ENCODE measurements around the gene CTSC. TPM values are rescaled to one million over a fixed set of nuclear protein-coding genes. Genes with fewer than 3 reads are reported as not detected.
"Not testable (repeated sequence)": the region's sequence is repeated elsewhere in the genome, so short reads cannot be mapped to it uniquely, and the experiment has no call there.

Gene CTSC
- total RNA-seq, 1 donor from 2014 or later: 82.4 TPM

- Mint-ChIP-seq H3K9me3 (no peaks in the 10 kb centered on the region), H3K4me1 (ENCODE audit: low read depth) (peaks cover 78% of the 10 kb centered on the region), H3K27ac (peak overlapping the region; percentile 78), H3K4me3 (ENCODE audit: low read depth) (peak overlapping the region; percentile 59), H3K36me3 (ENCODE audit: low read depth) (peaks cover 91% of the 10 kb centered on the region), H3K27me3 (ENCODE audit: low read depth) (no peaks in the 10 kb centered on the region)
- intact Hi-C loops (cut with micrococcal nuclease): loop anchor here (2.0 kb wide), 1 partner anchor 14 kb away; no protein-coding TSS in a partner anchor
- DNase-seq (ENCODE audit: low spot score): no peak
Measured at GRCh38 chr11:88324562-88325345, 12.8 kb downstream of the CTSC start.

GRCh38 chr11:88322881-88323280 lies 14.7 kb downstream of the CTSC start:
- H3K27me3 Mint-ChIP-seq (ENCODE audit: low read depth); intact Hi-C loops (cut with micrococcal nuclease); H3K27ac Mint-ChIP-seq; H3K9me3 Mint-ChIP-seq; DNase-seq (ENCODE audit: low spot score); H3K4me3 Mint-ChIP-seq (ENCODE audit: low read depth): not testable (repeated sequence)
- peaks cover 76% of the 10 kb centered on the region for H3K36me3 Mint-ChIP-seq (ENCODE audit: low read depth)
- peaks cover 64% of the 10 kb centered on the region for H3K4me1 Mint-ChIP-seq (ENCODE audit: low read depth)

- Mint-ChIP-seq H3K36me3 (ENCODE audit: low read depth) (peaks cover 67% of the 10 kb centered on the region), H3K4me1 (ENCODE audit: low read depth) (peaks cover 53% of the 10 kb centered on the region)
Measured at GRCh38 chr11:88321412-88321811, 16.1 kb downstream of the CTSC start.

GRCh38 chr11:88320149-88320559 lies 17.4 kb downstream of the CTSC start:
- Mint-ChIP-seq H3K27ac (peak overlapping the region; percentile 49), H3K27me3 (ENCODE audit: low read depth) (no peaks in the 10 kb centered on the region), H3K9me3 (no peaks in the 10 kb centered on the region), H3K36me3 (ENCODE audit: low read depth) (peaks cover 63% of the 10 kb centered on the region), H3K4me3 (ENCODE audit: low read depth) (no peak overlapping the region), H3K4me1 (ENCODE audit: low read depth) (peaks cover 45% of the 10 kb centered on the region)
- DNase-seq (ENCODE audit: low spot score): no peak
- intact Hi-C loops (cut with micrococcal nuclease): no loop called here

More at GRCh38 chr11:88321412-88321811, 16.1 kb downstream of the CTSC start:
- H3K9me3 Mint-ChIP-seq; intact Hi-C loops (cut with micrococcal nuclease); H3K4me3 Mint-ChIP-seq (ENCODE audit: low read depth); H3K27ac Mint-ChIP-seq; DNase-seq (ENCODE audit: low spot score); H3K27me3 Mint-ChIP-seq (ENCODE audit: low read depth): not testable (repeated sequence)

- Mint-ChIP-seq H3K36me3 (ENCODE audit: low read depth) (peaks cover 45% of the 10 kb centered on the region), H3K27me3 (ENCODE audit: low read depth) (no peaks in the 10 kb centered on the region), H3K4me3 (ENCODE audit: low read depth) (no peak overlapping the region), H3K4me1 (ENCODE audit: low read depth) (peaks cover 29% of the 10 kb centered on the region), H3K27ac (no peak overlapping the region), H3K9me3 (no peaks in the 10 kb centered on the region)
- intact Hi-C loops (cut with micrococcal nuclease): no loop called here
- DNase-seq (ENCODE audit: low spot score): no peak
Measured at GRCh38 chr11:88318017-88318416, 19.5 kb downstream of the CTSC start.

- intact Hi-C loops (cut with micrococcal nuclease): no loop called here
- Mint-ChIP-seq H3K27ac (no peak overlapping the region), H3K36me3 (ENCODE audit: low read depth) (peaks cover 43% of the 10 kb centered on the region), H3K4me3 (ENCODE audit: low read depth) (no peak overlapping the region), H3K4me1 (ENCODE audit: low read depth) (peaks cover 32% of the 10 kb centered on the region), H3K27me3 (ENCODE audit: low read depth) (no peaks in the 10 kb centered on the region), H3K9me3 (no peaks in the 10 kb centered on the region)
- no peak for DNase-seq (ENCODE audit: low spot score)
Measured at GRCh38 chr11:88317536-88317935, 20.0 kb downstream of the CTSC start.

DNA sequence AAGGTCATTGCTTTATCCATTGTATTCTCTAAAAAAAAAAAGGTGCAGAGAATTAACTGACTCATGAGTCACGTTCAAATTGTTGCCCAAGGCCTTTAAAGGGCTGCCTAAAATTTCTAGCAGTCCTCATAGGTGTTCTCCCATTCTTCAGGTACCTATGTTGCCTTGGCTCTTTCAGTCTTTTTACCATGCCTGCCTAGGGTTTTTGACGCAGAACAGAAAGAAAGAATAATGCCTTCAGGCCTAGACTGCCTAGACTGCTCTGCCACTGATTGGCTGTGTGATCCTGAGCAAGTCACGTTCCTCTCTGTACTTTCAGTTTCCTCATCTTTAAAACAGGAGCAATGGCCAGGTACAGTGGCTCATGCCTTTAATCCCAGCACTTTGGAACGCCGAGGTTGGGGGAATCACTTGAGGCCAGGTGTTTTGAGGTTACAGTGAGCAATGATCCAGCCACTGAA lies 21.5 kb downstream of the CTSC start:
- H3K4me1 Mint-ChIP-seq (ENCODE audit: low read depth): peaks cover 28% of the 10 kb centered on the region
- intact Hi-C loops (cut with micrococcal nuclease): no loop called here
- no peaks in the 10 kb centered on the region for H3K27me3 Mint-ChIP-seq (ENCODE audit: low read depth)
- no peak for DNase-seq (ENCODE audit: low spot score)
- peaks cover 42% of the 10 kb centered on the region for H3K36me3 Mint-ChIP-seq (ENCODE audit: low read depth)
- H3K4me3 Mint-ChIP-seq (ENCODE audit: low read depth): no peak overlapping the region
- H3K27ac Mint-ChIP-seq: no peak overlapping the region
- H3K9me3 Mint-ChIP-seq: no peaks in the 10 kb centered on the region

GRCh38 chr11:88315015-88315414 lies 22.5 kb downstream of the CTSC start:
- peaks cover 44% of the 10 kb centered on the region for H3K36me3 Mint-ChIP-seq (ENCODE audit: low read depth)
- no peaks in the 10 kb centered on the region for H3K27me3 Mint-ChIP-seq (ENCODE audit: low read depth)
- no peak overlapping the region for H3K27ac Mint-ChIP-seq
- H3K4me1 Mint-ChIP-seq (ENCODE audit: low read depth): peaks cover 25% of the 10 kb centered on the region
- no peak for DNase-seq (ENCODE audit: low spot score)
- intact Hi-C loops (cut with micrococcal nuclease): no loop called here
- no peak overlapping the region for H3K4me3 Mint-ChIP-seq (ENCODE audit: low read depth)
- H3K9me3 Mint-ChIP-seq: no peaks in the 10 kb centered on the region

GRCh38 chr11:88313441-88313840 lies 24.1 kb downstream of the CTSC start:
- Mint-ChIP-seq H3K36me3 (ENCODE audit: low read depth) (peaks cover 52% of the 10 kb centered on the region), H3K9me3 (no peaks in the 10 kb centered on the region), H3K4me3 (ENCODE audit: low read depth) (no peak overlapping the region), H3K27ac (no peak overlapping the region), H3K27me3 (ENCODE audit: low read depth) (no peaks in the 10 kb centered on the region), H3K4me1 (ENCODE audit: low read depth) (peaks cover 24% of the 10 kb centered on the region)
- DNase-seq (ENCODE audit: low spot score): no peak
- intact Hi-C loops (cut with micrococcal nuclease): no loop called here

GRCh38 chr11:88312628-88313027 lies 24.9 kb downstream of the CTSC start:
- no peak overlapping the region for H3K4me3 Mint-ChIP-seq (ENCODE audit: low read depth)
- no peaks in the 10 kb centered on the region for H3K9me3 Mint-ChIP-seq
- H3K4me1 Mint-ChIP-seq (ENCODE audit: low read depth): peaks cover 22% of the 10 kb centered on the region
- intact Hi-C loops (cut with micrococcal nuclease): no loop called here
- no peak for DNase-seq (ENCODE audit: low spot score)
- no peaks in the 10 kb centered on the region for H3K27me3 Mint-ChIP-seq (ENCODE audit: low read depth)
- peaks cover 52% of the 10 kb centered on the region for H3K36me3 Mint-ChIP-seq (ENCODE audit: low read depth)
- H3K27ac Mint-ChIP-seq: peak overlapping the region; percentile 17

GRCh38 chr11:88310246-88310645 lies 27.3 kb downstream of the CTSC start:
- no peak overlapping the region for H3K4me3 Mint-ChIP-seq (ENCODE audit: low read depth)
- intact Hi-C loops (cut with micrococcal nuclease): no loop called here
- no peak overlapping the region for H3K27ac Mint-ChIP-seq
- H3K27me3 Mint-ChIP-seq (ENCODE audit: low read depth): no peaks in the 10 kb centered on the region
- peaks cover 8% of the 10 kb centered on the region for H3K9me3 Mint-ChIP-seq
- DNase-seq (ENCODE audit: low spot score): no peak
- peaks cover 66% of the 10 kb centered on the region for H3K36me3 Mint-ChIP-seq (ENCODE audit: low read depth)
- peaks cover 24% of the 10 kb centered on the region for H3K4me1 Mint-ChIP-seq (ENCODE audit: low read depth)

GRCh38 chr11:88308576-88308975 lies 29.0 kb downstream of the CTSC start:
- H3K9me3 Mint-ChIP-seq: peaks cover 8% of the 10 kb centered on the region
- H3K36me3 Mint-ChIP-seq (ENCODE audit: low read depth): peaks cover 77% of the 10 kb centered on the region
- no peak overlapping the region for H3K27ac Mint-ChIP-seq
- intact Hi-C loops (cut with micrococcal nuclease): loop anchor here (10.0 kb wide), 1 partner anchor 226 kb away; no protein-coding TSS in a partner anchor
- DNase-seq (ENCODE audit: low spot score): no peak
- H3K27me3 Mint-ChIP-seq (ENCODE audit: low read depth): no peaks in the 10 kb centered on the region
- H3K4me3 Mint-ChIP-seq (ENCODE audit: low read depth): no peak overlapping the region
- H3K4me1 Mint-ChIP-seq (ENCODE audit: low read depth): peaks cover 28% of the 10 kb centered on the region

DNA sequence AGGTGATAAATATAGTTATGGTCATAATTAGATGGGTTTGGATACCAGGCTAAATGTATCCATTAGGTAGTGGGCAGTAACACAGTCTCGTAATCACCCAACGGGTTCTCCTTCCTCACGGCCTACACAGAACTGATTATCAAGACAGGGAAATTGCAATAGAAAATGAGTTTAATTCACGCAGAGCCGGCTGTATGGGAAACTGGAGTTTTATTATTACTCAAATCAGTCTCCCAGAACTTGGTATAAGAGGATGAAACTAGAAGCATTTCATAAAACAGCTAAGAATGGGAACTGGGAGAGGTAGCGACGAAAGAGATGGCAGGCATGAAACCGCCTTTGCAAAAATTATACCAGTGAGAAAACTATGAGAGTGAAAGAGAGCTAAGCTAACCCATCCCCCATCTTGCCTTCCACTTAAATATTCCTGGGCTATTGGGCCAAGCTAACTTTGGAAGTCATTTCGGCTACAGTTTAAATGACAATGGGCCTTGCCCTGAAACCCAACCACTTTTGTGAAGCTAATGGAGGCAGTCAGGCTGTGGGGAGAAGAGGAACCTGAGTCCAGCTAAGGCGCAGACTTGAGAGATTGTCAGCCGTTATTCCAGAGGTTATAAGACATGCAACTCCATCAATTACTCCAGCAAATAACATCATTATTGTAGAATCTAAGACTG lies 29.6 kb downstream of the CTSC start:
- Mint-ChIP-seq H3K27ac (no peak overlapping the region), H3K4me1 (ENCODE audit: low read depth) (peaks cover 29% of the 10 kb centered on the region), H3K27me3 (ENCODE audit: low read depth) (no peaks in the 10 kb centered on the region), H3K9me3 (peaks cover 8% of the 10 kb centered on the region), H3K4me3 (ENCODE audit: low read depth) (no peak overlapping the region), H3K36me3 (ENCODE audit: low read depth) (peaks cover 84% of the 10 kb centered on the region)
- intact Hi-C loops (cut with micrococcal nuclease): loop anchor here (10.0 kb wide), 1 partner anchor 227 kb away; no protein-coding TSS in a partner anchor
- DNase-seq (ENCODE audit: low spot score): no peak
